ENCODE results near the gene GJB2.

The GJB2 gene

GRCh38 chr13:20193907-20194631 is 1.3 kb upstream of the GJB2 start:
- peak overlapping the region; percentile 46 for H3K4me3 ChIP-seq (ENCODE audit: low read length)
- peak; percentile 35 for DNase-seq (ENCODE audit: low read depth, low spot score)

- DNase-seq (ENCODE audit: low read depth, low spot score) = no peak
- H3K4me3 ChIP-seq (ENCODE audit: low read length) = peak overlapping the region; percentile 46
These were observed 596 bp upstream of the GJB2 start for GRCh38 chr13:20193162-20193906.

DNA sequence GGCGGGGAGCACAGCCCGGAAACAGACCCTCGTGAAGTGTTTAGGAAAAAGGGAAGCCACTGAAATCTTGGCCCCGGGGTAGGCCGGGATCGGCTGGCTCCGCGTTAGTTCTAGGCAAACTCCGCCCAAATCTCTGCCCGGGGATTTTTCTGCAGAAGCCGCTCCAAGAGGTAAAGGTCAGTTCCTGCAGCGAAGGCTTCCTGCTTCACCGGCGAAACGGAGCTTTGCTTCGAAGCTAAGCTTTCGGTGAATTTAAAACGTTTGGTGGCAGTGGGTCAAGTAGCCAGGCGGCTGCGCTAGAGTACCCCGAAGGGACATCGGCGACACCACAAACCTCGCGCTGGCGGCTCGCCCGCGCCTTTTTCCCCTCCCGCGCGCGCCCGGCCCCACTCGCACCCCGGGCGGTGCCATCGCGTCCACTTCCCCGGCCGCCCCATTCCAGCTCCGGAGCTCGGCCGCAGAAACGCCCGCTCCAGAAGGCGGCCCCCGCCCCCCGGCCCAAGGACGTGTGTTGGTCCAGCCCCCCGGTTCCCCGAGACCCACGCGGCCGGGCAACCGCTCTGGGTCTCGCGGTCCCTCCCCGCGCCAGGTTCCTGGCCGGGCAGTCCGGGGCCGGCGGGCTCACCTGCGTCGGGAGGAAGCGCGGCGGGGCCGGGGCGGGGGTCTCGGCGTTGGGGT is 441 bp downstream of the GJB2 start:
- peak overlapping the region; percentile 46; the same call in 1 of the 2 replicates for H3K4me3 ChIP-seq (ENCODE audit: low read length)
- DNase-seq (ENCODE audit: low read depth, low spot score) = no peak

GRCh38 chr13:20191311-20192157 is 1.2 kb downstream of the GJB2 start:
- no peak overlapping the region for H3K4me3 ChIP-seq (ENCODE audit: low read length)
- no peak for DNase-seq (ENCODE audit: low read depth, low spot score)

DNA sequence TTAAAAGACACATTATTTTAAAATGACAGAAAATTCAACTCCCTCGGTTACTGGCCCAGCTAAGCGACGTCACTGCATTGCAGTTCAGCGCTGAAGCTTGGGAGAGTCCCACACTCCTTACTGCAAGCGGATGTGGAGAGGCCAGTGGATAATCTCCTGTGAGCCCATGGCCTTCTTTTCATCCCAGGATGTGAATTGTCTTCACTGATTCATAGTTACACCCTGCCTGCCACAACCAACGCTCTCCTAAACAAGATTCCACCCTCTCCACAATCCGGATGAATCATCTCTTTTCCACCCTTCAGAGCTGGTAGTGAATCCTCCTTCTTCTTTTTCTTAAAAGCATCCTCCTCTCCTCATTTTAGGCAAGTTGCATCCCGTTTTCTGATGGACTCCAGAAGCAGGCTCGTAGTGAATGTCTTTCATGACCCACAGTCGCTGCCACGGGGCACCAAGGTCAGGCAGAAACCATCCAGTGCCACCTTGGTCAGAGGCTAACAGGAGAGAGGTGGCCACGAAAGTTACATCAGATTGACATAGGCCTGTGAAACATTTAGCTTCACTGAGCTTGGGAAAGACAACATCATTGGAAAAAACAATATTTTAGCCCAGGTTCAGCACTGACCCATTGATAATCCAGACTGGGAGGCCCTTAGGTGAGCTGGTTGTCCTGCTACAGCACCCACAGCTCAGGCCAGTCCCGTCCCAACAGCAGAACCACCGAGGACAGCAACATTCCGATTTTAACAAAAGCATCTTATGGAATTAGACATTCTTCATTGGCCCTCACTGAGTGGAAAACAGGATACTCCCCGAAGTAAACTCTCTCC is 2.0 kb downstream of the GJB2 start:
- no peak for DNase-seq (ENCODE audit: low read depth, low spot score)
- H3K4me3 ChIP-seq (ENCODE audit: low read length) = no peak overlapping the region

- H3K4me3 ChIP-seq (ENCODE audit: low read length) = no peak overlapping the region
- DNase-seq (ENCODE audit: low read depth, low spot score) = no peak
These were observed 2.7 kb downstream of the GJB2 start for GRCh38 chr13:20190076-20190475.

DNA sequence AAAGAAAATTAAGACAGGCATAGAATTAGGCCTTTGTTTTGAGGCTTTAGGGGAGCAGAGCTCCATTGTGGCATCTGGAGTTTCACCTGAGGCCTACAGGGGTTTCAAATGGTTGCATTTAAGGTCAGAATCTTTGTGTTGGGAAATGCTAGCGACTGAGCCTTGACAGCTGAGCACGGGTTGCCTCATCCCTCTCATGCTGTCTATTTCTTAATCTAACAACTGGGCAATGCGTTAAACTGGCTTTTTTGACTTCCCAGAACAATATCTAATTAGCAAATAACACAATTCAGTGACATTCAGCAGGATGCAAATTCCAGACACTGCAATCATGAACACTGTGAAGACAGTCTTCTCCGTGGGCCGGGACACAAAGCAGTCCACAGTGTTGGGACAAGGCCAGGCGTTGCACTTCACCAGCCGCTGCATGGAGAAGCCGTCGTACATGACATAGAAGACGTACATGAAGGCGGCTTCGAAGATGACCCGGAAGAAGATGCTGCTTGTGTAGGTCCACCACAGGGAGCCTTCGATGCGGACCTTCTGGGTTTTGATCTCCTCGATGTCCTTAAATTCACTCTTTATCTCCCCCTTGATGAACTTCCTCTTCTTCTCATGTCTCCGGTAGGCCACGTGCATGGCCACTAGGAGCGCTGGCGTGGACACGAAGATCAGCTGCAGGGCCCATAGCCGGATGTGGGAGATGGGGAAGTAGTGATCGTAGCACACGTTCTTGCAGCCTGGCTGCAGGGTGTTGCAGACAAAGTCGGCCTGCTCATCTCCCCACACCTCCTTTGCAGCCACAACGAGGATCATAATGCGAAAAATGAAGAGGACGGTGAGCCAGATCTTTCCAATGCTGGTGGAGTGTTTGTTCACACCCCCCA is 3.8 kb downstream of the GJB2 start:
- no peak for DNase-seq (ENCODE audit: low read depth, low spot score)

GRCh38 chr13:20186771-20187170 is 6.0 kb downstream of the GJB2 start:
- no peak for DNase-seq (ENCODE audit: low read depth, low spot score)
- no peak overlapping the region for H3K4me3 ChIP-seq (ENCODE audit: low read length)

More for the DNA sequence above, 3.8 kb downstream of the GJB2 start:
- H3K4me3 ChIP-seq (ENCODE audit: low read length) = no peak overlapping the region

DNA sequence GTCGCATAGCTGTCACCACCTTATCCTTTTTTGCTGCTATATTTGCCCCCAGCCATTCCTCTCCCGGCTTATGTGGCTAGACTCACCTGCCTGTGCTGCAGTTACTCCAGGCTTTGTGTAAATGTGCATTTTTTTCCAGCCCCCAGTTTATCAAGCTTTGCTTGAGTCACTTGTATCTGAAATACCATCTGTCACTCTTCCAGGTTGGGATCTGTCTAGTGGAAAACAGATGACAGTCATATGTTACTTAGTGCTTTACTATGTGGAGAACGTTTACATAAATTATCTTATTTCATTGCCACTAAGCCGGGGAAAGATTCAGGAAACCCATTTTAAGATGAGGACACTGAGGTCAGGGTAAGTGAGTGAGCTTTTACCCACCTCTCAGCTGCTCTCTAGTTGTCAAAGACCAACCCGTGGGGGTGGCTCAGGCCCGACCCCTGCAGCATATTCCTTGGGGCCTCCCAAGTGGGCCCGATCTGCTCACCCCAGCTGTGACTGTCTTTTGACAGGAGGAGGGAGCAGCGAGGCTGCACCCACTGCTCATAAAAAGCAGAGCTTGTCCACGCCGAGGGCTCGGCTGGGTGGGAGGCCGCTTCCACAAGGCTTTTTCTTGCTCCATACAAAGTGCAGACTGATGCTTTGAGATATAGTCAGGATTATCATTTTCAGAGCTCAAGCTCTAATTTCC is 7.2 kb downstream of the GJB2 start:
- DNase-seq (ENCODE audit: low read depth, low spot score) = no peak
- no peak overlapping the region for H3K4me3 ChIP-seq (ENCODE audit: low read length)

DNA sequence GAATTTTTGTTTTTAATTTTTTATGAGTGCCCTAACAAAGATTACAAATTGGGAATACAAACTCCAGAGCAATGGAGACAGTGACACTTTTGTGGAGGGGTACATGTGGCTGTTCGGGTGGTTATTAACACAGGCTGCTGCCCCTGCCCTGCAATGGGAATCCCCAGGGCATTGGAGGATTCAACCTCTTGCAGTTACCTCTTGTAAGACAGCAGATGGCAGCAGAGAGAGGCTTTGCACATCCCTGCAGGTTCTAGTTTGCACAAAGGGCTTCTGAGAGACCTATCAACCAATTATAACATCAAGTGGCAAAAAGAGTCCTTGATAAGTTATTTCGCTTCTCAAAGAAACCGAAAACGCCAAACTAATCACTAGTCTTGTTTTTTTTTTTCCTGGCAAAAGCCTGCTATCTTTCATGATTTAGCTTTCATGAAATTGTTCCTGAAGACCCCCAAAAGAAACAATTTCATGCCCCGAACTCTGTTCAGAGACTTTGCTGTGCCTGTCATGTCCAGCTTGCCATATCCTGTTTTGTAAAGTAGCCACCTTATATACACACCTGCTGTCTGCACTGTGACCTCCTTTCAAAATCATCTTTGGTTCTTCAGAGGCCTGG is 10.4 kb downstream of the GJB2 start:
- DNase-seq (ENCODE audit: low read depth, low spot score) = peak; percentile 76
- H3K4me3 ChIP-seq (ENCODE audit: low read length) = no peak overlapping the region

DNA sequence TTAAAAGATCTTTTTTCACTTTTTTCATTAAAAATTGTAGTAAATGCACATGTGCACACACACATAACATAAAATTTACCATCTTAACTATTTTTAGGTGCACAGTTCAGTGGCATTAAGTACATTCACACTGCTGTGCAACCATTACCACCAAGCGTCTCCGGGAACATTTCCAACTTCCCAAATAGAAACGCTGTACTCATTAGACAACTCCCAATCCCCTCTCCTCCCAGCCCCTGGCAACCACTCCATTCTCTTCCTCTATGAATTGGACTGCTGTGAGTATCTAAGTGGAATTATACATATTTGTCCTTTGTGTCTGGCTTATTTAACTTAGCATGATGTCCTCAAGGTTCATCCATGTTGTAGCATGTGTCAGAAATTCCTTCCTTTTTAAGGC is 11.6 kb downstream of the GJB2 start:
- no peak for DNase-seq (ENCODE audit: low read depth, low spot score)
- no peak overlapping the region for H3K4me3 ChIP-seq (ENCODE audit: low read length)

- DNase-seq (ENCODE audit: low read depth, low spot score) = no peak
- H3K4me3 ChIP-seq (ENCODE audit: low read length) = no peak overlapping the region
These were observed 14.6 kb downstream of the GJB2 start for GRCh38 chr13:20178156-20178555.

DNA sequence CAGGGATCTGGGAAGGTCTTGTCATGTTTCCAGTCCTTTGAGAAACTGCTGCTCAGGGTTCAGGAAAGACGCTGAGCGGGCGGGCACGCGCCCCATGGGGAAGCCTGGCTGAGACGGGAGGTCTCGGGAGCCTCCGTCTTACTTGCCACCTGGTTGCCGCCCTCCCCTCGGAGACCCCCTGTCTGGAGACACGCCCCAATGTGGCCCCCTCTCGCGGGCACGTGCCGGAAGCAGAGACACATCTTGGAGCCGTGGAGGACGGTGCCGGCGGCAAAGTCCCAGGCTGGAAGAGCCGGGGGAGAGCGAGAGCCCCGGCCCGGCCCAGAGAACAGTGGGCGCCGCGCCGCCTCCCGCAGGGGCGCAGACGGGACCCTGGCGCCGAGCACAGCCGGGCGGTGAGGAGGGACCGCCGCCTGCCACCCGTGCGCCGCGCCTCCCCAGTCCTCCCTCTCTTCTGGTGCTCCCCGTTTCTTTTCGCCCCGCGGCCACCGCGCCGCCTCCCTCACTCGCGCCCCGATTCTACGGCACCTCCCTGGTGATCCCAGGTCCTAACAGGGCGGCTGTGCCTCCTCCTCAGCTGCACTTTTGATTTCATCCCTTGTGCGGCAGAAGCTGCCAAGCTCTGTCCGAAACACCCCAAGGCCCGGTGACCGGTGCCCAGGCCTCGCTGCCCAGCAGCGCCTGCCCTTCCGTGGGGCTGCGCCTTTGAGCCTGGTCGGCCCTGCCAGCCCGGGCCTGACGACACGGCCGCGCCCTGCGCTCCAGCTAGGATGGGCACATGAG is 15.5 kb downstream of the GJB2 start:
- no peak overlapping the region for H3K4me3 ChIP-seq (ENCODE audit: low read length)
- no peak for DNase-seq (ENCODE audit: low read depth, low spot score)

DNA sequence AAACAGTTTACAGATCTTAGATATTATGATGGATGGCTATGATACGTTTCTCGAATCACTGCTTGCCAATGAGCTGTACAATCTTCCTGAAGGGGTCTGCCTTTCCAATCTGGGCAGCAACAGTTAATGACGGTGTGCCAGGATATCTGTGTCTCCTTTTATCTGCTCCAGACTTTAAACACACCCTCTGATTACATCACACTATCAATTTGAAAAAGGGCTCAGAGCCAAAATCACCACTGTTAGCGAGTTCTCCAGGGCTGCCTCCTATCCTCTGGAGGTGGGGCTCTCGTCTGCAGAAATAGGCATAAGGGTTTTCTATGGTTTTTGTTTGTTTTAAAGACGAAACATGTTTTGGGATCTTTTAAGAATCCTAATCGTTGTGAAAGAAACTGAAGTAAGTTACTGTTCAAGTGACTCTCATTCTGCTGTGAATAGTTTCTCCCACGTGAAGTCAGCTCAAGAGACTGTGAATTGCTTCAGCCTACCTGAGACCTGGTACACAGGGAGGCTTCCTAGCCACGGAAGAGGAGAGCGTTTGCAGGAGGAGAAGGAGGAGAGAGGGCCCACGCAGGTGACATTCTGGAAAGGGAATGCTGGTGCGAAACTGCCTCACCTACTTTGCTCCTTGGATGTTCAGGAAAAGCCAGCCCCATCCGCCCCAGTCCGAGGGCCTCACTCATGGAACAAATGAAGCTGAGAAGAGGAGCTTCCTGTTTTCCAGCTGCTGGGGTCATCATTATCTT is 16.7 kb downstream of the GJB2 start:
- no peak overlapping the region for H3K4me3 ChIP-seq (ENCODE audit: low read length)
- no peak for DNase-seq (ENCODE audit: low read depth, low spot score)

DNA sequence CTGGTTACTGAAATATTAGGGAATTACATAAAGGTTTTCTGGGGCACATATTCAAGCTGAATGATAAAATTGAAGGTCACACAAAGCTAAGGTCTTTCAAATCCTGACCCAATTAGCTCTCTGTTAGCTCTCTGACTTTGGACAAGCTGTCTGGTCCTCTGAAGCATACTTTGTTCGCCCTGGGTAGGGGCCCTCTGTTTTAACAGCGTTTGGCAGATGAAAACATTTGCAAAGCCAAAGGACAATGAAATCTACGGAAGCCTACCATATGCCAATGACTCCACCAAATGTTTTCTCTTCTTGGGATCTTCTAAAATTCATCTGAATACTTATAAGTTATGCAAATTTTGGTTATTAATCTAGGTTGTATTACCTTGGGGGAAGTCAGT is 17.3 kb downstream of the GJB2 start:
- no peak overlapping the region for H3K4me3 ChIP-seq (ENCODE audit: low read length)

More for the DNA sequence above, 17.3 kb downstream of the GJB2 start:
- no peak for DNase-seq (ENCODE audit: low read depth, low spot score)
